Measurements from ENCODE around the gene CERK.

- no peak for TF ChIP-seq SP2 (IDR thresholded peaks at IDR 0.05; ENCODE audit: low read length)
- no peak for TF ChIP-seq TAF1 (IDR thresholded peaks at IDR 0.05; ENCODE audit: low read depth, low read length)
- TF ChIP-seq POLR2A (IDR thresholded peaks at IDR 0.05; ENCODE audit: control extremely low read depth in 1 of 2, low read depth in 2 of 2, low read length in 2 of 2) = no peak
- no peak for TF ChIP-seq GTF2F1 (IDR thresholded peaks at IDR 0.05; ENCODE audit: borderline replicate concordance, low read depth, low read length)
- no peak for TF ChIP-seq RAD21 (IDR thresholded peaks at IDR 0.05 in 1 of 2, conservative IDR thresholded peaks at IDR 0.05 in 1 of 2; ENCODE audit: low read depth in 2 of 2, low read length in 2 of 2)
- TF ChIP-seq CTCF (IDR thresholded peaks at IDR 0.05; ENCODE audit: control extremely low read depth in 1 of 3, insufficient read depth in 1 of 3, low read depth in 1 of 3, low read length in 3 of 3) = no peak
- no peak for TF ChIP-seq HDAC6 (IDR thresholded peaks at IDR 0.05; ENCODE audit: low read depth, low read length)
- no peak for TF ChIP-seq ZNF274 (IDR thresholded peaks at IDR 0.05; ENCODE audit: borderline replicate concordance, extremely low read depth, low read length)
- no peak for TF ChIP-seq EP300 (IDR thresholded peaks at IDR 0.05; ENCODE audit: borderline replicate concordance in 1 of 2, low read depth in 2 of 2, low read length in 2 of 2)
- TF ChIP-seq MAX (IDR thresholded peaks at IDR 0.05) = no peak
- no peak for TF ChIP-seq JUN (IDR thresholded peaks at IDR 0.05; ENCODE audit: low read depth, low read length)
- TF ChIP-seq YY1 (IDR thresholded peaks at IDR 0.05; ENCODE audit: low read depth, low read length) = no peak
- TF ChIP-seq EZH2 (IDR thresholded peaks at IDR 0.05; ENCODE audit: low read depth, low read length, severe bottlenecking) = no peak
- TF ChIP-seq TCF12 (IDR thresholded peaks at IDR 0.05; ENCODE audit: low read depth, low read length) = no peak
Observed at GRCh38 chr22:46656856-46657654, 81.0 kb downstream of the CERK start.

All from H1 (cell line).